Liver (tissue), 9 donors: Measurements from ENCODE around the gene NPY4R. TPM values are rescaled to one million over a fixed set of nuclear protein-coding genes. Genes with fewer than 3 reads are reported as not detected.
A peak's percentile ranks its signal among the peaks of the same experiment; 100 is the strongest.
"Not testable (repeated sequence)": the region's sequence is repeated elsewhere in the genome, so short reads cannot be mapped to it uniquely, and the experiment has no call there.

Experiments
- DNase-seq: peaks from one replicate; pipeline ENCODE4 v3.0.0-alpha.2; 2017; ENCODE audit warnings: low spot score
- H3K27ac ChIP-seq, 2 donors: one replicate each; pipeline ENCODE4 v1.7.0; 2013; ENCODE audit warnings: inconsistent platforms in 2 of 2, low read length in 2 of 2, control low read depth in 1 of 2, low read depth in 1 of 2, mild to moderate bottlenecking in 1 of 2
- H3K27me3 ChIP-seq, 4 donors: one replicate each; pipeline versions ENCODE4 v1.6.1 to v1.7.0; 2013; ENCODE audit warnings: low read length in 3 of 4, inconsistent platforms in 1 of 4, mild to moderate bottlenecking in 1 of 4, moderate library complexity in 1 of 4; ENCODE audit not compliant: control insufficient read depth in 4 of 4, insufficient read depth in 4 of 4
- H3K36me3 ChIP-seq, 4 donors: one replicate each; pipeline versions ENCODE4 v1.6.1 to v1.7.0; 2013; ENCODE audit warnings: low read length in 3 of 4, mild to moderate bottlenecking in 3 of 4, low read depth in 1 of 4, moderate library complexity in 1 of 4; ENCODE audit not compliant: control insufficient read depth in 4 of 4, insufficient read depth in 3 of 4
- H3K4me1 ChIP-seq, 4 donors: one replicate each; pipeline versions ENCODE4 v1.6.1 to v1.7.0; 2013; ENCODE audit warnings: low read length in 3 of 4, mild to moderate bottlenecking in 3 of 4, moderate library complexity in 1 of 4; ENCODE audit not compliant: control insufficient read depth in 4 of 4, insufficient read depth in 4 of 4
- H3K4me3 ChIP-seq, 3 donors: one replicate each; pipeline versions ENCODE4 v1.6.1 to v1.7.0; 2013; ENCODE audit warnings: low read length in 3 of 3, control low read depth in 1 of 3, low read depth in 1 of 3, mild to moderate bottlenecking in 1 of 3
- H3K9ac ChIP-seq, 2 donors: one replicate each; pipeline ENCODE4 v1.7.0; 2013; ENCODE audit warnings: low read length in 2 of 2, mild to moderate bottlenecking in 2 of 2, moderate library complexity in 2 of 2, control low read depth in 1 of 2, low read depth in 1 of 2
- H3K9me3 ChIP-seq, 4 donors: one replicate each; pipeline versions ENCODE4 v1.6.1 to v1.7.0; 2013; ENCODE audit warnings: low read length in 3 of 4; ENCODE audit not compliant: control insufficient read depth in 4 of 4
- NR2F2 ChIP-seq: IDR thresholded peaks from 2 replicates; pipeline ENCODE4 v1.6.1; 2016; ENCODE audit warnings: antibody characterized with exemption
- RXRA ChIP-seq, 2 donors: IDR thresholded peaks; 2 replicates each; pipeline ENCODE4 v1.6.1; 2017 to 2018; ENCODE audit warnings: antibody characterized with exemption in 2 of 2, mild to moderate bottlenecking in 1 of 2
- SP1 ChIP-seq: IDR thresholded peaks from 2 replicates; pipeline ENCODE4 v1.6.1; 2018; ENCODE audit warnings: antibody characterized with exemption, mild to moderate bottlenecking
- WGBS: extraction: QIAGEN DNeasy Blood & Tissue Kit; methylation state at CpG from one replicate; pipeline ENCODE4 v1.1.7; 2013; 5-methylcytosine and 5-hydroxymethylcytosine counted together
- polyA plus RNA-seq, 2 donors: library from polyadenylated mRNA; stranded (reverse) in 1 of 2; unstranded in 1 of 2; fragments of 200-250 nt in 1 of 2; fragments of >200 nt in 1 of 2; fragmentation: Nextera tagmentation in 1 of 2; extraction: Ambion mirVana in 1 of 2; gene quantifications; one replicate each; pipeline versions ENCODE4 v1.2.1 to v1.2.3, GENCODE V29; 2013 to 2015
- total RNA-seq, 2 donors: library from RNA; depleted of rRNA; stranded (reverse); fragments of >200 nt; gene quantifications; one replicate each; pipeline ENCODE4 v1.2.3, GENCODE V29; 2014
- donor health status: healthy.
- donor health status: healthy.
- donor health status: healthy.
- donor health status: healthy.
- donor health status: healthy.

The NPY4R gene
- total and polyA plus RNA-seq, 4 donors = not detected

DNA sequence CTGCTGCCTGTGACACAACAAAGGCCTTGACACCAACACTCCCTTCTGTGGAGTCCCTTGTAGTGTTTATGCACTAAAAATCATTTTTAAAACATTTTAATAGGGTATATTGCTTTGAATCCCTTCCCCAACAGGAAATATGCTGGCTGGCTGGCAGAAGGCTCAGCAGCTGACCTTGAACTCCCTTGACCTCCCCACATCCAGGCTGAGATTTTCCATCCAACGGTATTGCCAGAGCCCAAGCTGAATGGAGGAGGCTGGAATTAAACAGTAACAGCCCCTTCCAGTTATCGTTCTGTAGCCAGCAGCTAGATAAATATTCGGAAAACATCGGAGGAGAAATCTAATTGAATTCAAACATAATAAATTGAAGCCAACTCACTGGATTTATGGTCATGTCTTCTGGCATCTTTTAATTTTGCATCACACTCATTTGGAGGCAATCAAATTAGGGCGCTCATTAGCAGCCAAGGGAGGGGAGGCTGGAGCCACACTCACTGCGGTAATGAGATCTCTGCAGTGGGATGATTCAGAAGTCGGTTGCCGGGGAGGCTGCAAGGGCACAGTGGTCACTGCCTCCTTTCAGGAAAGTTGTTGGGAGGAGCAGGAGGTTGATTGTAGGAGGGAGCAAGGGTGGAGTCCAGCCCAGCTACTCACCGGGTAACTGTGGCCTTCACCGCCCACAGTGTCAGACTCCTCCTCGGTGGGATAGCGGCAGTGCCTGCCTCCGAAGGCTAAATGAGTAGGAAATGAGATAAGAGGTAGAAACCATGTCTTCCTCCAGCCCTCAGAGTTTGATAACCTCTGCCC, 46.0 kb downstream of the NPY4R start:
- not testable (repeated sequence) for H3K4me1 ChIP-seq, H3K27ac ChIP-seq, DNase-seq, H3K9ac ChIP-seq, H3K36me3 ChIP-seq, H3K4me3 ChIP-seq, H3K9me3 ChIP-seq, H3K27me3 ChIP-seq
- WGBS = 46% methylated on average over 4 of the region's 13 CpGs
- peak; percentile 39 for TF ChIP-seq NR2F2
- peak; percentile 8 to 10 for TF ChIP-seq RXRA (IDR thresholded peaks at IDR 0.05)
- peak; percentile 21 for TF ChIP-seq SP1

DNA sequence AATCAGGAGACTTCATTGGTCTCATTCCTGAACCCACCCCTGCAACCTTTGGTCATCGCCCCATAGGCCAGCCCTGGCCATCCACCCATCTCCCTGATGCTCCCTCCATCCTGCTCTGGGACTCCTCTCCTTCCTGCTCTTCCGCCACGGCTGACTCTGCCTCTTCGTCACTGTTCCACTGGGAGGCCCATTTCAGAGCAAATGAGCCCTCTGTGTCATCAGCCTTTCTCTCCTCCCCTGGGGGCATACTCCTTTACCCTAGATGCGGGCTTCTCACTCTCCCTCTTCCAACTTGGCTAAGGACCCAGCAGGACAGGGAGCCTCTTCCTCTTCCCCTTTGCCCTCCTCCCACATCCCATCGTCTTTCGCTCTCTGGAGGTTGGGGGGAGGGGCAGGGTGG, 47.5 kb downstream of the NPY4R start:
- 85% methylated on average over 6 of the region's 7 CpGs for WGBS
- H3K9ac ChIP-seq, H3K27me3 ChIP-seq, H3K4me1 ChIP-seq, H3K27ac ChIP-seq, DNase-seq, H3K9me3 ChIP-seq, H3K36me3 ChIP-seq, H3K4me3 ChIP-seq: not testable (repeated sequence)

DNA sequence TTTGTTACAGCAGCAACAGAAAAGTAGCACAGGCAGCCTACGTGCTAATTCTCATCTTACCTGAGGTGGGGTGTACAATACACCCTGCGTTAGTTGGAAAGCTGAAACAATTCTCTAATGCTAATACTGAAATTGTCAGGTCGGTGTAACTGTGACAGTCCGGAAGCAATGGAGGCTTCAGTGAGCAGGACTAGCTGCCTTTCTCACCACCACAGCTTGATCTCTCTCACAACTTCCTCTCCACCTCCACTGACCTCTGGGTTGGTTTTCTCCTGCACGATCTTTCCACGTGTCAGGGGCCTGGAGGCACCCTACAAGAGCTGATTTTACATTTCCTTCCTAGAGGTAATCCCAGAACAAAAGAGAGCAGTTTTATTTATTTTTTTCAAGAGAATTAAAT, 50.5 kb downstream of the NPY4R start:
- DNase-seq, H3K4me3 ChIP-seq, H3K36me3 ChIP-seq, H3K9me3 ChIP-seq, H3K27ac ChIP-seq, H3K9ac ChIP-seq, H3K4me1 ChIP-seq, H3K27me3 ChIP-seq: not testable (repeated sequence)
- 86% methylated on average over 4 of the region's 6 CpGs for WGBS

DNA sequence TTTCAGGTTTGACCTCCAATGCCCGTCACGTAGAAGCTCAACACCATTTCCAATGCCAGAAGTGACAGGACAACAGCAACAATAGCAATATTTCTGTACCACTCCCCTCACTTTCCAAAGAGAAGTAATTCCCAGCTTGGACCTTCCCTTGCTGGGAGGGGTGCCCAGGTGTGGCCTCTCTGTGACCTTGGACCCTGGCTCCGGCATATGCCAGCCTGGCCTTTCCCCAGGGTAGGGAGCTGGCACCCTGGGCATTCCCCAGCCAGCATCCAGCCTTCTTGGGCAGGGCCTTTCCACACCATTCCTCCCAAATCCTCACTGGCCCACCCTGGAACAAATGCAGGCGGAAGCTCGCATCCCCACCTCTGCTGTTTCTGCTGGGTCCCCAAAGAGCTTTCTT, 53.1 kb downstream of the NPY4R start:
- no CpG with 5 or more reads among the region's 5 CpGs for WGBS
- not testable (repeated sequence) for H3K27me3 ChIP-seq, H3K9me3 ChIP-seq, H3K9ac ChIP-seq, H3K4me1 ChIP-seq, H3K27ac ChIP-seq, H3K36me3 ChIP-seq, H3K4me3 ChIP-seq, DNase-seq

DNA sequence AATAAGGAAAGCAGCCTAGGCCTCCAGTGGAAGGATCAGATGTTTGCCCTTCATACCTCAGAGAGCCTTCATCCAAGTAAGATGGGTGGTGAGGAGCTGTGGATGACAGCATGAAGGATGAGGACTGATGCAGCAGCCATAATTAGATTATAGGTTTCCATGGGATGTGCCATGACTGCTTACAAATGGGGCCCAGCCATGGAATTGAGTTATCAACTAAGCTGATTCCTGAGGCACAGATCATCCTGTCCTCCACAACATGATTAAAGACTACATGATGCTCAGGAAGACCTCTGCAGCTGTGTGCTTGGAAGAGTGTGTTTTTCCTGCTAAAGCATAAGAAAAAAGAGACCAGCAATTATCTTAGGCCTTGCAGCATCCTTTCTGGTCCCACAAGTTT, 54.6 kb downstream of the NPY4R start:
- H3K27ac ChIP-seq, DNase-seq, H3K4me1 ChIP-seq, H3K9ac ChIP-seq, H3K4me3 ChIP-seq, H3K9me3 ChIP-seq, H3K27me3 ChIP-seq, H3K36me3 ChIP-seq: not testable (repeated sequence)

Other genes starting within 250 kb of the NPY4R start
- not detected for gene ANTXRL, start 179.0 kb downstream of the NPY4R start, total RNA-seq
- under 1 TPM in 1 of 2 donors, not detected in 1; 0.06 TPM for gene ANTXRL, start 179.0 kb downstream of the NPY4R start, polyA plus RNA-seq
- 1 to 10 TPM in 1 of 2 donors, under 1 TPM in 1; 0.09 to 3.0 TPM for gene ANXA8L1, start 90.2 kb downstream of the NPY4R start, total RNA-seq
- under 1 TPM; 0.63 to 0.66 TPM for gene ANXA8L1, start 90.2 kb downstream of the NPY4R start, polyA plus RNA-seq
- gene GPRIN2, start 90.7 kb upstream of the NPY4R start, total RNA-seq = 1 to 10 TPM in 1 of 2 donors, under 1 TPM in 1; 0.09 to 1.3 TPM
- gene GPRIN2, start 90.7 kb upstream of the NPY4R start, polyA plus RNA-seq = under 1 TPM in 1 of 2 donors, not detected in 1; 0.15 TPM
- 1 to 10 TPM in 1 of 2 donors, under 1 TPM in 1; 0.47 to 1.8 TPM for gene SYT15, start 113.2 kb upstream of the NPY4R start, total RNA-seq
- 1 to 10 TPM in 1 of 2 donors, under 1 TPM in 1; 0.35 to 1.1 TPM for gene SYT15, start 113.2 kb upstream of the NPY4R start, polyA plus RNA-seq